22Rv1 (cell line): ENCODE results near the gene SLIT3.

Experiments
- CTCF ChIP-seq: fragments of 450-650 bp; IDR thresholded peaks from 2 replicates; pipeline ENCODE4 v1.5.1; 2017; ENCODE audit warnings: mild to moderate bottlenecking
- ZFX ChIP-seq: fragments of 450-650 bp; IDR thresholded peaks from 2 replicates; pipeline ENCODE4 v1.6.1; 2017; ENCODE audit warnings: antibody characterized with exemption, borderline replicate concordance

- TF ChIP-seq CTCF (no peak), ZFX (no peak)
These were observed 440.9 kb downstream of the SLIT3 start for GRCh38 chr5:168860081-168860480.
